T47D (cell line): ENCODE measurements around the gene GLRA3.

Source experiments
- DNase-seq, 2 experiments: peaks; one replicate each; pipeline versions ENCODE4 v3.0.0 to v3.0.0-alpha.2; 2011 to 2012; ENCODE audit warnings: low read depth in 1 of 2, low spot score in 1 of 2
- JUND ChIP-seq: IDR thresholded peaks from 2 replicates; pipeline ENCODE4 v1.6.1; 2012; ENCODE audit warnings: low read depth
- in situ Hi-C: cut with HindIII; loops from 2 replicates; pipeline ENCODE4 v1.10.0; 2016; ENCODE audit warnings: low sequenced_read_pairs, low pct_unique_long_range_greater_than_20kb

Gene GLRA3

GRCh38 chr4:174855050-174855449, 26.0 kb upstream of the GLRA3 start:
- DNase-seq = no peak
- in situ Hi-C loops = no loop called here
- TF ChIP-seq JUND = no peak

- TF ChIP-seq JUND = no peak
- DNase-seq = no peak
- in situ Hi-C loops = no loop called here
Observed at GRCh38 chr4:174853629-174854028, 24.6 kb upstream of the GLRA3 start.

GRCh38 chr4:174848596-174848995, 19.5 kb upstream of the GLRA3 start:
- DNase-seq = no peak
- no peak for TF ChIP-seq JUND
- in situ Hi-C loops = no loop called here

GRCh38 chr4:174847801-174848427, 18.9 kb upstream of the GLRA3 start:
- in situ Hi-C loops = no loop called here

GRCh38 chr4:174835536-174835935, 6.5 kb upstream of the GLRA3 start:
- no peak for TF ChIP-seq JUND
- in situ Hi-C loops = no loop called here
- DNase-seq = peak in 1 of 2 experiments; percentile 57

More at GRCh38 chr4:174847801-174848427, 18.9 kb upstream of the GLRA3 start:
- TF ChIP-seq JUND = no peak
- no peak for DNase-seq

GRCh38 chr4:174834477-174834876, 5.4 kb upstream of the GLRA3 start:
- in situ Hi-C loops = no loop called here
- DNase-seq = no peak
- TF ChIP-seq JUND = no peak

- DNase-seq = no peak
- in situ Hi-C loops = no loop called here
- TF ChIP-seq JUND = no peak
Observed at GRCh38 chr4:174826660-174827059, 2.4 kb downstream of the GLRA3 start.

- no peak for TF ChIP-seq JUND
- in situ Hi-C loops = no loop called here
- DNase-seq = no peak
Observed at GRCh38 chr4:174815282-174815681, 13.8 kb downstream of the GLRA3 start.

GRCh38 chr4:174813292-174813691, 15.8 kb downstream of the GLRA3 start:
- DNase-seq = no peak
- in situ Hi-C loops = no loop called here
- no peak for TF ChIP-seq JUND

- in situ Hi-C loops = no loop called here
- no peak for DNase-seq
- no peak for TF ChIP-seq JUND
Observed at GRCh38 chr4:174810834-174811233, 18.2 kb downstream of the GLRA3 start.

- in situ Hi-C loops = no loop called here
- no peak for TF ChIP-seq JUND
- DNase-seq = no peak
Observed at GRCh38 chr4:174808836-174809235, 20.2 kb downstream of the GLRA3 start.

GRCh38 chr4:174808119-174808518, 20.9 kb downstream of the GLRA3 start:
- no peak for DNase-seq
- in situ Hi-C loops = no loop called here
- TF ChIP-seq JUND = no peak

GRCh38 chr4:174805746-174806145, 23.3 kb downstream of the GLRA3 start:
- in situ Hi-C loops = no loop called here
- DNase-seq = no peak
- no peak for TF ChIP-seq JUND

GRCh38 chr4:174794543-174795094, 34.4 kb downstream of the GLRA3 start:
- DNase-seq = no peak
- no peak for TF ChIP-seq JUND

More at GRCh38 chr4:174794543-174795094, 34.4 kb downstream of the GLRA3 start:
- in situ Hi-C loops = no loop called here
